ENCODE data around the gene BRCA2.

GRCh38 chr13:32302461-32302860 lies 12.8 kb upstream of the BRCA2 start:
- TF ChIP-seq GATA3 (IDR thresholded peaks at IDR 0.05; ENCODE audit: low read depth, low read length) (no peak), GATA2 (IDR thresholded peaks at IDR 0.05; ENCODE audit: low read depth, low read length) (no peak)

Data from SH-SY5Y (cell line).